DND-41 (cell line): ENCODE results near the gene RNF151.
"Not testable (repeated sequence)": the region's sequence is repeated elsewhere in the genome, so short reads cannot be mapped to it uniquely, and the experiment has no call there.

ENCODE experiments used
- ATAC-seq: fragments of 200-7000 bp; cut with Tn5 transposase; 3 replicates; pipeline ENCODE4 v1.9.1; 2021; ENCODE audit warnings: low read depth; ENCODE audit not compliant: insufficient read depth
- DNase-seq: peaks from one replicate; pipeline ENCODE4 v3.0.0-alpha.2; 2020
- H2AFZ ChIP-seq: 2 replicates; pipeline ENCODE4 v1.6.0; 2012; ENCODE audit warnings: low read depth, low read length
- H3K27ac ChIP-seq: 2 replicates; pipeline ENCODE4 v1.5.1; 2012; ENCODE audit warnings: low read length, inconsistent platforms
- H3K27me3 ChIP-seq: fragments of 200-600 bp; sonication (generic); 2 replicates; pipeline ENCODE4 v1.6.0; 2012; ENCODE audit warnings: low read length, mild to moderate bottlenecking, inconsistent platforms; ENCODE audit not compliant: insufficient read depth, poor library complexity
- H3K36me3 ChIP-seq: 2 replicates; pipeline ENCODE4 v1.5.1; 2012; ENCODE audit warnings: low read length, inconsistent platforms; ENCODE audit not compliant: insufficient read depth
- H3K4me1 ChIP-seq: 2 replicates; pipeline ENCODE4 v1.5.1; 2012; ENCODE audit warnings: mild to moderate bottlenecking, low read length; ENCODE audit not compliant: insufficient read depth
- H3K4me2 ChIP-seq: 2 replicates; pipeline ENCODE4 v1.6.0; 2012; ENCODE audit warnings: mild to moderate bottlenecking, moderate library complexity, low read length, inconsistent platforms; ENCODE audit not compliant: insufficient read depth
- H3K4me3 ChIP-seq, 2 experiments: fragments of 200-600 bp in 1 of 2; shearing (Covaris generic) in 1 of 2; 2 replicates each; pipeline ENCODE4 v1.5.1; 2012 to 2016; ENCODE audit warnings: inconsistent platforms in 2 of 2, low read length in 2 of 2, mild to moderate bottlenecking in 2 of 2, low read depth in 1 of 2, moderate library complexity in 1 of 2
- H3K79me2 ChIP-seq: 2 replicates; pipeline ENCODE4 v1.6.0; 2012; ENCODE audit warnings: low read length, inconsistent platforms; ENCODE audit not compliant: insufficient read depth
- H3K9ac ChIP-seq: 2 replicates; pipeline ENCODE4 v1.6.0; 2012; ENCODE audit warnings: low read depth, mild to moderate bottlenecking, inconsistent platforms, low read length, moderate library complexity
- H3K9me3 ChIP-seq: 2 replicates; pipeline ENCODE4 v1.5.1; 2012; ENCODE audit warnings: low read length, moderate library complexity, mild to moderate bottlenecking, inconsistent platforms; ENCODE audit not compliant: insufficient read depth, severe bottlenecking
- H4K20me1 ChIP-seq: 2 replicates; pipeline ENCODE4 v1.6.0; 2012; ENCODE audit warnings: low read length; ENCODE audit not compliant: insufficient read depth
- EZH2 ChIP-seq: IDR thresholded peaks from 3 replicates; pipeline ENCODE4 v1.6.1; 2012; ENCODE audit warnings: borderline replicate concordance, low read depth, mild to moderate bottlenecking, moderate library complexity, low read length, inconsistent platforms; ENCODE audit not compliant: severe bottlenecking
- TF ChIP-seq, protein P1 (sequence below): IDR thresholded peaks from 2 replicates; pipeline ENCODE4 v1.5.1; 2012; ENCODE audit warnings: borderline replicate concordance, low read length, moderate library complexity, mild to moderate bottlenecking; ENCODE audit not compliant: poor library complexity, severe bottlenecking; ENCODE audit errors: extremely low read depth

RNF151 gene

GRCh38 chr16:1918351-1919326, 48.0 kb upstream of the RNF151 start, which contains the start of gene HS3ST6:
HS3ST6 (minus strand) TSS chr16:1918415; CDS start chr16:1918323, 92 bp downstream.
- Histone ChIP-seq H4K20me1 (no peaks in the 10 kb centered on the region), H3K36me3 (no peaks in the 10 kb centered on the region), H3K4me3 (no peak within 1 kb of the TSS), H3K79me2 (no peaks in the 10 kb centered on the region), H3K27me3 (peaks cover 2% of the 10 kb centered on the region), H3K4me1 (no peaks in the 10 kb centered on the region), H3K4me2 (no peak within 1 kb of the TSS), H2AFZ (no peak within 1 kb of the TSS), H3K9ac (no peak within 1 kb of the TSS), H3K27ac (no peak within 1 kb of the TSS), H3K9me3 (no peaks in the 10 kb centered on the region)
- ATAC-seq (no peak), DNase-seq (no peak)
- TF ChIP-seq, protein P1, sequence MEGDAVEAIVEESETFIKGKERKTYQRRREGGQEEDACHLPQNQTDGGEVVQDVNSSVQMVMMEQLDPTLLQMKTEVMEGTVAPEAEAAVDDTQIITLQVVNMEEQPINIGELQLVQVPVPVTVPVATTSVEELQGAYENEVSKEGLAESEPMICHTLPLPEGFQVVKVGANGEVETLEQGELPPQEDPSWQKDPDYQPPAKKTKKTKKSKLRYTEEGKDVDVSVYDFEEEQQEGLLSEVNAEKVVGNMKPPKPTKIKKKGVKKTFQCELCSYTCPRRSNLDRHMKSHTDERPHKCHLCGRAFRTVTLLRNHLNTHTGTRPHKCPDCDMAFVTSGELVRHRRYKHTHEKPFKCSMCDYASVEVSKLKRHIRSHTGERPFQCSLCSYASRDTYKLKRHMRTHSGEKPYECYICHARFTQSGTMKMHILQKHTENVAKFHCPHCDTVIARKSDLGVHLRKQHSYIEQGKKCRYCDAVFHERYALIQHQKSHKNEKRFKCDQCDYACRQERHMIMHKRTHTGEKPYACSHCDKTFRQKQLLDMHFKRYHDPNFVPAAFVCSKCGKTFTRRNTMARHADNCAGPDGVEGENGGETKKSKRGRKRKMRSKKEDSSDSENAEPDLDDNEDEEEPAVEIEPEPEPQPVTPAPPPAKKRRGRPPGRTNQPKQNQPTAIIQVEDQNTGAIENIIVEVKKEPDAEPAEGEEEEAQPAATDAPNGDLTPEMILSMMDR = no peak
- TF ChIP-seq EZH2 = no peak

DNA sequence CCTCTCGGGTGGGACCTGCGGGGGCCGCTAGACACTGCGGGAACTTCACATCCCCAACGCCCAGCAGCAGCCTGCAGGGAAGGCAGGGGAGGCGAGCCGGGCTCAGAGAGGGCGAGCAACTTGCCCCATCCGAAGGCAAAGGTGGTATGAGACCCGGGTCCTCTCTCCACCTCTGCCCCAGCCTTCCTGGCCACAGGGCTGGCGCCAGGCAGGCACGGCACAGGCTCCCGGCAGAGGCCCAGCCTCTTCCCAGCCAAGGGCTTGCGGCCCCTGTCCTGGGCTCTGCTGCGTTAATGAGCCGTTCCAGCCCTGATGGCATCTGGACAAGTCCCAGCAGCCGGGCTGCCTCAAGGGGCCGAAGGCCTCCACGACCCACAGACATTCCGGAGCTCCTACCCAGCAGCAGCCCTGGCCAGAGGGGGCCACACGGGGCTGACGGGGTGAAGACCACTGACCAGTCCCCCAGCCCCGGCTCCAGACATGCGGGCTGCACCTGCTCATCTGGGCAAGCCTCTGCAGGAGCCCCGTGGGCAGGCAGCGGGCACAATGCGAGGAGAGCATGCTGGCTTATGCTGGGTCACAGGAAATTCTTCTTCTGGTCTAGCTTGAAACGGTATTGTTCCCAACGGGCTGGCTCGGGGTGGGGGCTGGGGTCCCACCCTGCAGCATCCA, 47.2 kb upstream of the RNF151 start:
- H3K4me1 ChIP-seq = no peaks in the 10 kb centered on the region
- DNase-seq = no peak
- no peak for TF ChIP-seq EZH2
- TF ChIP-seq, protein P1 = no peak
- H3K4me2 ChIP-seq = no peak overlapping the region
- no peak overlapping the region for H2AFZ ChIP-seq
- no peak overlapping the region for H3K9ac ChIP-seq
- no peak overlapping the region for H3K4me3 ChIP-seq
- H3K36me3 ChIP-seq = no peaks in the 10 kb centered on the region
- H3K9me3 ChIP-seq = no peaks in the 10 kb centered on the region
- peaks cover 3% of the 10 kb centered on the region for H3K27me3 ChIP-seq
- ATAC-seq = no peak
- H4K20me1 ChIP-seq = no peaks in the 10 kb centered on the region
- no peaks in the 10 kb centered on the region for H3K79me2 ChIP-seq
- H3K27ac ChIP-seq = no peak overlapping the region

GRCh38 chr16:1920122-1920521, 46.5 kb upstream of the RNF151 start:
- ATAC-seq, H3K27me3 ChIP-seq: not testable (repeated sequence)

GRCh38 chr16:1920727-1921171, 45.9 kb upstream of the RNF151 start:
- no peak overlapping the region for H2AFZ ChIP-seq
- DNase-seq (no peak), ATAC-seq (no peak)
- no peaks in the 10 kb centered on the region for H3K4me1 ChIP-seq
- H3K79me2 ChIP-seq = no peaks in the 10 kb centered on the region
- no peak overlapping the region for H3K9ac ChIP-seq
- no peak overlapping the region for H3K4me3 ChIP-seq
- no peak overlapping the region for H3K4me2 ChIP-seq
- H3K9me3 ChIP-seq = no peaks in the 10 kb centered on the region
- peaks cover 3% of the 10 kb centered on the region for H3K27me3 ChIP-seq
- H3K27ac ChIP-seq = no peak overlapping the region
- no peaks in the 10 kb centered on the region for H4K20me1 ChIP-seq
- H3K36me3 ChIP-seq = no peaks in the 10 kb centered on the region
- TF ChIP-seq EZH2 = no peak
- TF ChIP-seq, protein P1 = no peak

More at GRCh38 chr16:1920122-1920521, 46.5 kb upstream of the RNF151 start:
- H3K4me2 ChIP-seq, H3K4me3 ChIP-seq, H3K4me1 ChIP-seq, H4K20me1 ChIP-seq, H3K27ac ChIP-seq, H3K9me3 ChIP-seq, DNase-seq, H3K9ac ChIP-seq, H3K79me2 ChIP-seq, H3K36me3 ChIP-seq, H2AFZ ChIP-seq: not testable (repeated sequence)
